ENCODE data around the gene CCDC70. TPM values are rescaled to one million over a fixed set of nuclear protein-coding genes. Genes with fewer than 3 reads are reported as not detected.

Gene CCDC70
- total RNA-seq, 4 donors from 2014 or later = not detected

DNA sequence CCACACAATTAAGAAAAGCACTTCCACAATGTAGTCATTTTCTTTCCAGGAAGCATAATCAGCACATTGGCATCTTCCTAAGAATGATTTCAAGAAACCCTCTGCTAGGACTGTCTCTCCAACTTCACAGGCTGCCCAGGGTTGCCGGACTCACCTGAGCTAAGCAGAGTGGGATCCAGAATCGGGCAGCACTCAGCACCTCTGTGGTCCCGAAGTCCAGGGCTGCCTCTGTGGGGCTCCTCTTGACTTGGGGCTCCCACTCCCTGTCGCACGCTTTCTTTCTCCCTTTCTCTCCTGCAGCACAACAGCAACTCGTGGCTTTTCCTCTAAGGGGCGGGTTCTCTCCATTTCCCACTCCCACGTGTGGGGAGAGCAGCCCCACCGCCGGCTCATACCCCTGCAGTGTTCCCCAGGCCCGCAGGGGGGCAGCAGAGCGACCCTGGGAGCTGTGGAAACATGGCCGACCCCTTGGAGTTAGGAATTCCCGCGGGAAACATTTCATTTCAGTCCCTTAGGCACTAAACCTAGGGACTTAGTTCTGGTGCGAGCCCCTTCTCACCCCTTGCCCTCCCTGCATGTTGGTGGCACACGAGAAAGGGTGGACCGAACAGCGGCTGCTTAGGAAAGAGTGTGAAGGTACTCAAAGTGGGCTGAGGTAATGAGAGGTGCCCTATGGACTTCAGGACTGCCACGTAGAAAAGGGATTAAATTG lies 16.8 kb upstream of the CCDC70 start, which contains the start of gene TMEM272:
TSS of gene TMEM272 (minus strand) at position 316 of the 712 bp plus-strand sequence. CDS start 6,647 bp downstream, outside the sequence.
- Histone ChIP-seq H3K27me3 (no peaks in the 10 kb centered on the region), H3K4me1 (peaks cover 0 to 6% (median 0%) of the 10 kb centered on the region in 3 donors), H3K27ac (no peak within 1 kb of the TSS), H3K36me3 (no peaks in the 10 kb centered on the region), H3K9me3 (no peaks in the 10 kb centered on the region), H3K4me3 (no peak within 1 kb of the TSS)
- no peak for TF ChIP-seq POLR2AphosphoS5 (IDR thresholded peaks at IDR 0.05)
- peak; percentile 37 to 83 (median 54) for TF ChIP-seq CTCF (IDR thresholded peaks at IDR 0.05)
- ATAC-seq = peak; percentile 60
- WGBS, 2 donors (ENCODE audit: low coverage in 1 of 2) = 53% methylated on average over 3 to 7 of the region's 20 CpGs

DNA sequence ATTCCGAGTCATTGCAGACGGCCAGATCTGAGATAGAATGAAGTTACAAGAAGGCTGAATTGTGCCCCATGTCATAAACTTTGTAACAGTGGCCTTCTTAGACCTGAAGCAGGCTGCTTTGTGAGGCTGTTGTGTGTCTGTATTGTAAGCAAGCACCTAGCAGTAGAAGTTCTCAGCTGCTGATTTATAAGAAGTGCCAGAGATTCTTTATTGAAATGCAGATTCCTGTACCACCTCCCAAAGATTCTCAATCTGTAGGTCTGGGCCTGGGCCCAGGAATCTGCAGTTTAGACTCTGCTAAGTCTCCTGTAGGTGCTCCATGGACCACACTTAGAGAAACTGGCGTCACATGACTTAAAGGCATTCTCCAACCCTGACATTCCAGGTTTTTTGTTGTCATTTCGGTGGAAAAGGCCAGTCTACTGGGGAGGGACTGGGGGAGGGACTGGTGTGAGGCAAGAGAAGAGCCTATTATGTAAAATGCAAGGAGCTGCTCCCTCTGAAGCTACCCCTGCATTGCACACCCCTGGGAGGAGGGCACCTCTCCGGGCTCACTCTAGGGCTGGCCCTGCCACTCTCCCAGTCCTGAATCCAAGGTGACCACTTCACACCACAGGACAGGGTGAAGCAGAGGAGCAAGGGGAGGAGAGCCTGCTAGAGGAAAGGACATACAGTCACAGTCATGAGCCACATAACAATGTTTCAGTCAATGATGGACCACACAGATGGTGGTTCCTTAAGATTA lies 16.0 kb upstream of the CCDC70 start:
- 70 to 71% methylated on average over 2 to 4 of the region's 5 CpGs for WGBS, 2 donors (ENCODE audit: low coverage in 1 of 2)
- Histone ChIP-seq H3K4me3 (no peak overlapping the region), H3K9me3 (no peaks in the 10 kb centered on the region), H3K36me3 (no peaks in the 10 kb centered on the region), H3K27ac (no peak overlapping the region), H3K27me3 (no peaks in the 10 kb centered on the region), H3K4me1 (peaks cover 0 to 6% (median 0%) of the 10 kb centered on the region in 3 donors)
- TF ChIP-seq POLR2A (IDR thresholded peaks at IDR 0.05) = no peak
- TF ChIP-seq CTCF (IDR thresholded peaks at IDR 0.05) = no peak
- TF ChIP-seq EP300 (IDR thresholded peaks at IDR 0.05) = no peak
- TF ChIP-seq POLR2AphosphoS5 (IDR thresholded peaks at IDR 0.05) = no peak
- ATAC-seq = no peak

DNA sequence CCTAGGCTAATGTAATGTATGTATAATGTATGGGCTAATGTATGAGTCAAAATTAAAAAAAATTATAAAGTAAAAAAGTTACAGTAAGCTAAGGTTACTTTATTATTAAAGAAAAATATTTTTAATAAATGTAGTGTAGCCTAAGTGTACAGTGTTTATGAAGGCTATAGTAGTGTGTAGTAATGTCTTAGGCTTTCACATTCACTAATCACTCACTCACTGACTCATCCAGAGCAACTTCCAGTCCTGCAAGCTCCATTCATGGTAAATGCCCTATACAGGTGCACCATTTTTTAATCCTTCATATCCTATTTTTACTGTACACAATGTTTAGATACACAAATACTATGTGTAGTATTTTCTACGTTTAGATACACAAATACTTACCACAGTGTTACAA lies 15.0 kb upstream of the CCDC70 start:
- no peaks in the 10 kb centered on the region for H3K9me3 ChIP-seq
- WGBS, 2 donors (ENCODE audit: low coverage in 1 of 2) = 60 to 88% methylated on average over 1 of the region's 1 CpG
- no peak for ATAC-seq

GRCh38 chr13:51848674-51849073 lies 13.1 kb upstream of the CCDC70 start:
- no peak for ATAC-seq
- WGBS, 2 donors (ENCODE audit: low coverage in 1 of 2) = 8 to 10% methylated on average over 3 to 4 of the region's 4 CpGs
- H3K27me3 ChIP-seq = no peaks in the 10 kb centered on the region
- H3K36me3 ChIP-seq = no peaks in the 10 kb centered on the region
- H3K4me1 ChIP-seq = peaks cover 0 to 6% (median 0%) of the 10 kb centered on the region in 3 donors
- TF ChIP-seq POLR2AphosphoS5 (IDR thresholded peaks at IDR 0.05) = no peak
- TF ChIP-seq EP300 (IDR thresholded peaks at IDR 0.05) = no peak
- no peak for TF ChIP-seq POLR2A (IDR thresholded peaks at IDR 0.05)
- no peak for TF ChIP-seq CTCF (IDR thresholded peaks at IDR 0.05)
- no peaks in the 10 kb centered on the region for H3K9me3 ChIP-seq
- H3K4me3 ChIP-seq = no peak overlapping the region
- no peak overlapping the region for H3K27ac ChIP-seq

More for the DNA sequence above, 15.0 kb upstream of the CCDC70 start:
- H3K36me3 ChIP-seq = no peaks in the 10 kb centered on the region
- TF ChIP-seq EP300 (IDR thresholded peaks at IDR 0.05) (no peak), CTCF (IDR thresholded peaks at IDR 0.05) (no peak), POLR2AphosphoS5 (IDR thresholded peaks at IDR 0.05) (no peak), POLR2A (IDR thresholded peaks at IDR 0.05) (no peak)
- no peaks in the 10 kb centered on the region for H3K27me3 ChIP-seq
- no peak overlapping the region for H3K4me3 ChIP-seq
- peaks cover 0 to 6% (median 0%) of the 10 kb centered on the region in 3 donors for H3K4me1 ChIP-seq
- H3K27ac ChIP-seq = no peak overlapping the region
